Measurements from ENCODE around the gene SNX27.

GRCh38 chr1:151611288-151611790 is 511 bp upstream of the SNX27 start:
- no peak for TF ChIP-seq ZNF624 (tag by site-specific recombination; IDR thresholded peaks at IDR 0.05)
- no peak for TF ChIP-seq ZNF416 (tag by site-specific recombination; IDR thresholded peaks at IDR 0.05)
- TF ChIP-seq, protein P1, sequence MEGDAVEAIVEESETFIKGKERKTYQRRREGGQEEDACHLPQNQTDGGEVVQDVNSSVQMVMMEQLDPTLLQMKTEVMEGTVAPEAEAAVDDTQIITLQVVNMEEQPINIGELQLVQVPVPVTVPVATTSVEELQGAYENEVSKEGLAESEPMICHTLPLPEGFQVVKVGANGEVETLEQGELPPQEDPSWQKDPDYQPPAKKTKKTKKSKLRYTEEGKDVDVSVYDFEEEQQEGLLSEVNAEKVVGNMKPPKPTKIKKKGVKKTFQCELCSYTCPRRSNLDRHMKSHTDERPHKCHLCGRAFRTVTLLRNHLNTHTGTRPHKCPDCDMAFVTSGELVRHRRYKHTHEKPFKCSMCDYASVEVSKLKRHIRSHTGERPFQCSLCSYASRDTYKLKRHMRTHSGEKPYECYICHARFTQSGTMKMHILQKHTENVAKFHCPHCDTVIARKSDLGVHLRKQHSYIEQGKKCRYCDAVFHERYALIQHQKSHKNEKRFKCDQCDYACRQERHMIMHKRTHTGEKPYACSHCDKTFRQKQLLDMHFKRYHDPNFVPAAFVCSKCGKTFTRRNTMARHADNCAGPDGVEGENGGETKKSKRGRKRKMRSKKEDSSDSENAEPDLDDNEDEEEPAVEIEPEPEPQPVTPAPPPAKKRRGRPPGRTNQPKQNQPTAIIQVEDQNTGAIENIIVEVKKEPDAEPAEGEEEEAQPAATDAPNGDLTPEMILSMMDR (tag by site-specific recombination; IDR thresholded peaks at IDR 0.05) = no peak
- no peak for TF ChIP-seq REST (tag by site-specific recombination; IDR thresholded peaks at IDR 0.05)
- no peak for TF ChIP-seq ZBTB49 (tag by site-specific recombination; IDR thresholded peaks at IDR 0.05; ENCODE audit: low read depth)
- TF ChIP-seq WT1 (tag by site-specific recombination; IDR thresholded peaks at IDR 0.05) = no peak
- TF ChIP-seq ZNF350 (tag by site-specific recombination; IDR thresholded peaks at IDR 0.05) = no peak
- TF ChIP-seq, protein P2, sequence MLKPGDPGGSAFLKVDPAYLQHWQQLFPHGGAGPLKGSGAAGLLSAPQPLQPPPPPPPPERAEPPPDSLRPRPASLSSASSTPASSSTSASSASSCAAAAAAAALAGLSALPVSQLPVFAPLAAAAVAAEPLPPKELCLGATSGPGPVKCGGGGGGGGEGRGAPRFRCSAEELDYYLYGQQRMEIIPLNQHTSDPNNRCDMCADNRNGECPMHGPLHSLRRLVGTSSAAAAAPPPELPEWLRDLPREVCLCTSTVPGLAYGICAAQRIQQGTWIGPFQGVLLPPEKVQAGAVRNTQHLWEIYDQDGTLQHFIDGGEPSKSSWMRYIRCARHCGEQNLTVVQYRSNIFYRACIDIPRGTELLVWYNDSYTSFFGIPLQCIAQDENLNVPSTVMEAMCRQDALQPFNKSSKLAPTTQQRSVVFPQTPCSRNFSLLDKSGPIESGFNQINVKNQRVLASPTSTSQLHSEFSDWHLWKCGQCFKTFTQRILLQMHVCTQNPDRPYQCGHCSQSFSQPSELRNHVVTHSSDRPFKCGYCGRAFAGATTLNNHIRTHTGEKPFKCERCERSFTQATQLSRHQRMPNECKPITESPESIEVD (tag by site-specific recombination; IDR thresholded peaks at IDR 0.05) = no peak
- TF ChIP-seq ZNF133 (tag by site-specific recombination; IDR thresholded peaks at IDR 0.05) = no peak
- TF ChIP-seq ZNF292 (tag by site-specific recombination; IDR thresholded peaks at IDR 0.05; ENCODE audit: borderline replicate concordance, low read depth) = no peak
- no peak for TF ChIP-seq ZNF362 (tag by site-specific recombination; IDR thresholded peaks at IDR 0.05)
- no peak for TF ChIP-seq ZNF324 (tag by site-specific recombination; IDR thresholded peaks at IDR 0.05)
